Right atrium auricular region (tissue), 2 donors: ENCODE measurements around the gene TPBGL. TPM values are rescaled to one million over a fixed set of nuclear protein-coding genes. Genes with fewer than 3 reads are reported as not detected.

Experiments used
- DNase-seq: peaks from one replicate; pipeline ENCODE4 v3.0.0-alpha.2; 2019; ENCODE audit warnings: low spot score
- H3K27ac ChIP-seq, 2 donors: fragments of 200-600 bp; sonication (generic); 1 replicate in 1 of 2; 2 replicates in 1 of 2; pipeline ENCODE4 v1.5.1; 2016 to 2019
- H3K27me3 ChIP-seq, 2 donors: fragments of 200-600 bp; sonication (generic); one replicate each; pipeline versions ENCODE4 v1.5.1 to v1.6.0; 2017 to 2019
- H3K36me3 ChIP-seq: fragments of 200-600 bp; sonication (generic); one replicate; pipeline ENCODE4 v1.5.1; 2016
- H3K4me1 ChIP-seq, 2 donors: fragments of 200-600 bp; sonication (generic); one replicate each; pipeline versions ENCODE4 v1.5.1 to v1.6.0; 2017 to 2019
- H3K4me3 ChIP-seq, 2 donors: fragments of 200-600 bp; sonication (generic); 1 replicate in 1 of 2; 2 replicates in 1 of 2; pipeline ENCODE4 v1.5.1; 2017 to 2019; ENCODE audit warnings: mild to moderate bottlenecking in 1 of 2, moderate library complexity in 1 of 2
- H3K9me3 ChIP-seq, 2 donors: fragments of 200-600 bp; sonication (generic); one replicate each; pipeline ENCODE4 v1.5.1; 2019
- total RNA-seq, 2 donors: library from RNA; depleted of rRNA; stranded (reverse); fragments of >200 nt; gene quantifications; one replicate each; pipeline ENCODE4 v1.1.0, GENCODE V29; 2016
- TF ChIP-seq, protein P1 (sequence below), 2 donors: fragments of 200-600 bp; sonication (generic); IDR thresholded peaks; one replicate each; pipeline ENCODE4 v1.5.1; 2019; ENCODE audit warnings: antibody characterized with exemption in 2 of 2

Gene TPBGL
- total RNA-seq, 2 donors from 2014 or later = 0.12 to 0.15 TPM

DNA sequence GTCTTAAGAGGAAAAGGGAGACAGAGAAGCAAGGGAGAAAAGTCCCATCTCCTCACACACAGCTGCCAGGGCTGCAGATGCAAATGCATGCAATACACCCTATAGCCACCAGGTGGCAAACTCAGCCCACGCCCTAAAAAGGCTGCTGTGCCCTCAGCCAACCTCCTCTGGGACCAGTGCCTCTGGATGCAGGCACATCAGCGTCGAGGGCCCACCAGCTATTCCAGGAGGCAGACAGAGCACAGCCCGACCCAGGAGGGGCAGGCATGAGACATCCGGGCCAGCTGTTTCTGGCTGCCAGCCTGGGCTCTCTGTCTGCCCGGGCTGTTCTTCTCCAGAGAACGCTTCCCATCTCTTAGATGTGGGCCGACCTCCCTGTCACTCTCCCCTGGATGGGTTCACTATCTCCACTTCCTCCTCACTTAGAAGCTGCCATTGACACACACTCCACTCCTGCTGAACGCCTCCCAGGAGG, 39.7 kb downstream of the TPBGL start:
- Histone ChIP-seq H3K36me3 (peaks cover 36% of the 10 kb centered on the region), H3K27me3 (no peaks in the 10 kb centered on the region), H3K27ac (no peak overlapping the region), H3K9me3 (no peaks in the 10 kb centered on the region), H3K4me1 (peaks cover 0 to 12% of the 10 kb centered on the region in 2 donors), H3K4me3 (no peak overlapping the region)
- TF ChIP-seq, protein P1, sequence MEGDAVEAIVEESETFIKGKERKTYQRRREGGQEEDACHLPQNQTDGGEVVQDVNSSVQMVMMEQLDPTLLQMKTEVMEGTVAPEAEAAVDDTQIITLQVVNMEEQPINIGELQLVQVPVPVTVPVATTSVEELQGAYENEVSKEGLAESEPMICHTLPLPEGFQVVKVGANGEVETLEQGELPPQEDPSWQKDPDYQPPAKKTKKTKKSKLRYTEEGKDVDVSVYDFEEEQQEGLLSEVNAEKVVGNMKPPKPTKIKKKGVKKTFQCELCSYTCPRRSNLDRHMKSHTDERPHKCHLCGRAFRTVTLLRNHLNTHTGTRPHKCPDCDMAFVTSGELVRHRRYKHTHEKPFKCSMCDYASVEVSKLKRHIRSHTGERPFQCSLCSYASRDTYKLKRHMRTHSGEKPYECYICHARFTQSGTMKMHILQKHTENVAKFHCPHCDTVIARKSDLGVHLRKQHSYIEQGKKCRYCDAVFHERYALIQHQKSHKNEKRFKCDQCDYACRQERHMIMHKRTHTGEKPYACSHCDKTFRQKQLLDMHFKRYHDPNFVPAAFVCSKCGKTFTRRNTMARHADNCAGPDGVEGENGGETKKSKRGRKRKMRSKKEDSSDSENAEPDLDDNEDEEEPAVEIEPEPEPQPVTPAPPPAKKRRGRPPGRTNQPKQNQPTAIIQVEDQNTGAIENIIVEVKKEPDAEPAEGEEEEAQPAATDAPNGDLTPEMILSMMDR (IDR thresholded peaks at IDR 0.05) = peak; percentile 95 to 98
- DNase-seq = peak; percentile 87

DNA sequence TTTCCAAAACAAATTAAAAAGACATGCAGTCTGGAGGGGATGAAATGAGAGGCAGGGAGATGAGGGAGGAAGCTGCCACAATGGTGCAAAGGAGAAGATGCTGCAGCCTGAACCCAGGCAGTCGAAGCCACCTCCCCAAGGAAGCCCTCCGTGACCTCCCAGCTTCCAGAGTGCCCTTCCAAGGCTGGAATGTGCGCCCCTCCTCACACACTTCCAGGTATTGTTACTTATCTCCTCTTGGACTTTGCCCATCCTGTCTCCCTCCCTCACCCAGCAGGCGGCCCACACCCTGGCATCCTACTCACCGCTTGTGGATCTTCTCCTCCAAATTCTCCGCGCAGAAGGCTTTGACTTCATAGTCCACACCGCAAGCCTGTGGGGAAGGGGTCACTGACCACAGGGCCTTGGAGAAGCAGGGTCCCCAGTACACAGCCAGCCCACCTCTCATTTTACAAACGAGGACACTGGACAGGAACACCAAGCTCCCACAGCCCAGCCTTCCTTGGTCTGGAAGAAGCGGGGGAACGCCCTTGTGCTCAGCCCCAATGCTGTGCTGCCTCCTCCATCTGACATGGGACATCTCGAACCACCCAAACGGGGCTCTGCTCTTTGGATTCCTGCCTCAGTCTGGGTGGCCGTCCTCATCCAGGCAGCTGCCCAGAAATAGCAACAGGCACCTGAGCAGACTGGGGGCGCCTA, 40.3 kb downstream of the TPBGL start:
- Histone ChIP-seq H3K36me3 (peaks cover 36% of the 10 kb centered on the region), H3K4me3 (no peak overlapping the region), H3K4me1 (peaks cover 0 to 12% of the 10 kb centered on the region in 2 donors), H3K27me3 (no peaks in the 10 kb centered on the region), H3K9me3 (no peaks in the 10 kb centered on the region), H3K27ac (no peak overlapping the region)
- TF ChIP-seq, protein P1 (IDR thresholded peaks at IDR 0.05) = no peak
- no peak for DNase-seq

DNA sequence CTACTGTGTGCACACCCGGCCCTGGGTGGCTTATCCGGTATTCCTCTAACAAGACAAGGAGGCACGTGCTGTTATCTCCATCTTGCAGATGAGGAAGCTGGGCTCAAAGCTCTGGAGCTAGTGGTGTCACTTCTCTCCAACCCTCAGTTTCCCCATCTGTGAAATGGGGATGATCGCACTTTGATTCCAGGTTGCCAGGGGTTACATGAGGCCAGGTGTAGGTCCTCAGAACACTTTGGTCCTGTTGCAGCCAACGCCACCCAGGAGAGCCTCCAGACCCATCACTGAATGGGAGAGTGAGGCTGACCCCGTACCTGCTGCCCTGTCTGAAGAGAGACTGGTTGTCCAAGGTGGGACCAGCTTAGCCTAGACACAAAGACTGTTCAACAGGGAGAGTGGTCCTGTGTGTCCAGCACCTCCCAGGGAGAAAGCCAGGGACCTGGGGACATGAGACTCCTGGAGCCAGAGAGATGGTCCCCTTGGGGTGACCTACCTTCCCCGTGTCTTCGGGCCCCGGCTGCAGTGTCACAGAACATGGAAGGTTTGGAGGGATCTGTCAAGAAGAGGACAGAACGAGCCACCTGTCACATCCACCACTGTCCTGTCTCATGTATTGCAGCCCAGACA, 41.0 kb downstream of the TPBGL start:
- Histone ChIP-seq H3K9me3 (no peaks in the 10 kb centered on the region), H3K27me3 (no peaks in the 10 kb centered on the region), H3K36me3 (peaks cover 36% of the 10 kb centered on the region), H3K27ac (no peak overlapping the region), H3K4me1 (peaks cover 0 to 12% of the 10 kb centered on the region in 2 donors), H3K4me3 (no peak overlapping the region)
- DNase-seq = no peak
- TF ChIP-seq, protein P1 (IDR thresholded peaks at IDR 0.05) = no peak

DNA sequence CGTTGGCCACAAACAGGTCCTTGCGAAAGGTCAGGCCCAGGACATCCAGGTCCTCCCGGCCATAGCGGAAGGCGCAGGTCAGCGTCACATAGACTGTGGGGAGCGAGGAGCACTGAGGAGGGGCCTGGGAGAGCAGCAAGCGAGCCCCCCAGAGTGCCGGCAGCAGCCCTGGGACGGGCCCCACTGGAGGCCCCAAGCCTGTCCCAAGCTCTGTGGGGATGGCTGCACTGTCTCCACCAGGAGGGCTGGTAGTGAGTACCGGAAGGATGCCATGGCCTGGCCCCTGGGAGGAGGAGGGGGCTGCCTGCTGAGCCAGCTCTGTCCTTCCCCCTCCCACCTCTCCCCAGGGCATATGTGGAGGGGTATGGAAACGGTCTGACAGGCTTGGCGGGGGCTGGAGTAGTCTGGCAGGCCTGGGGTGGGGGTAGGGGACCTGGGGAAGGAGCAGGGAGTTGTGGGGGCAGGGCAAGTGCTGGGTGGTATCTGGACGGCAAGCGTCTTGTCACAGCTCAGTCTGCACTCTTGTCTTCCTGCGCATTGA, 42.9 kb downstream of the TPBGL start:
- Histone ChIP-seq H3K4me1 (peaks cover 0 to 12% of the 10 kb centered on the region in 2 donors), H3K36me3 (peaks cover 19% of the 10 kb centered on the region), H3K9me3 (no peaks in the 10 kb centered on the region), H3K27ac (no peak overlapping the region), H3K27me3 (no peaks in the 10 kb centered on the region), H3K4me3 (no peak overlapping the region)
- TF ChIP-seq, protein P1 (IDR thresholded peaks at IDR 0.05) = no peak
- no peak for DNase-seq

DNA sequence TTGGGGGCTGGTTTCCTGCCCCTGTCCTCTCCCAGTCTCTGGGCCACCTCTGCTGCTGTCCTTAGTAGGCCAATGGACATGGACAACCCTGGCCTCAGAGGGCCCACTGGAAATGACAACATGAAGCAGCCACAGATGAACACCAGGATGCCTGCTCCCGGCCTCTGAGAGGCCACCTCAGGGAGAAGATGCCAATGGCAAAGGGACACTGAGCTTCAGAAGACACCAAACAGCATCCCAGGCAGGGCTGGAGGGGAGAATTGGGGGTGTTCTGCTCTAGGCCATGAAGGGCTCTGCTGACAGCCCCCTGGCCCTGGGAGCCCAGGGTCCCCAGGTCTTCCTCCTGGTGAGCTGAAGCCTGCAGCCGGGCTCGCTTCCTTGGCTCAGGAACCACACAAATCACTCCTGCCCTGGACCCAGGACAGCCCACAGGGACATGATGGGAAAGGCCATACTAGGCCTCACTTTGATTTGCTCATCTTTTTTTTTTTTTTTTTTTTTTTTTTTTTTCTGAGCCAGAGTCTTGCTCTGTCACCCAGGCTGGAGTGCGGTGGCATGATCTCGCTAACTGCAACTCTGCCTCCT, 45.3 kb downstream of the TPBGL start:
- TF ChIP-seq, protein P1 (IDR thresholded peaks at IDR 0.05) = no peak
- no peak for DNase-seq
- Histone ChIP-seq H3K4me3 (no peak overlapping the region), H3K4me1 (no peaks in the 10 kb centered on the region), H3K36me3 (peaks cover 17% of the 10 kb centered on the region), H3K27me3 (no peaks in the 10 kb centered on the region), H3K9me3 (no peaks in the 10 kb centered on the region), H3K27ac (no peak overlapping the region)
